Panc1 (cell line): ENCODE measurements around the gene PALM2AKAP2. TPM values are rescaled to one million over a fixed set of nuclear protein-coding genes. Genes with fewer than 3 reads are reported as not detected.

Experiments
- ATAC-seq: fragments of 200-7000 bp; cut with Tn5 transposase; 2 replicates; pipeline ENCODE4 v1.9.1; 2020; ENCODE audit warnings: mild to moderate bottlenecking, moderate library complexity
- BruUV-seq: library from RNA; stranded (reverse); fragments of 400-500 nt; replicated peaks from 2 replicates; lab custom pipeline; 2021; lab: Mats Ljungman, UMichigan
- CTCF ChIA-PET: fragments of 300-600 bp; sonication (Branson Sonifier 250); formaldehyde crosslinking; loops from one replicate; lab custom pipeline; 2022; ENCODE audit warnings: antibody characterized with exemption; lab: Charles Lee
- POLR2A ChIA-PET: fragments of 300-600 bp; sonication (Branson Sonifier 250); formaldehyde crosslinking; loops from one replicate; lab custom pipeline; 2022; ENCODE audit warnings: antibody characterized with exemption; lab: Charles Lee
- DNase-seq: peaks from one replicate; pipeline ENCODE4 v3.0.0-alpha.2; 2010; ENCODE audit warnings: low read depth, low spot score
- H3K27ac ChIP-seq: 2 replicates; pipeline ENCODE4 v1.5.1; 2011; ENCODE audit warnings: mild to moderate bottlenecking, low read length, inconsistent platforms
- H3K27me3 ChIP-seq: fragments of 200-500 bp; sonication (Bioruptor generic); 2 replicates; pipeline ENCODE4 v1.6.0; 2014; ENCODE audit warnings: low read length, inconsistent platforms; ENCODE audit not compliant: control insufficient read depth, insufficient read depth
- H3K36me3 ChIP-seq: fragments of 200-500 bp; sonication (Bioruptor generic); 2 replicates; pipeline ENCODE4 v1.5.1; 2014; ENCODE audit warnings: inconsistent platforms, mild to moderate bottlenecking, low read length, moderate library complexity; ENCODE audit not compliant: control insufficient read depth, insufficient read depth
- H3K4me1 ChIP-seq: 2 replicates; pipeline ENCODE4 v1.5.1; 2011; ENCODE audit warnings: inconsistent platforms, mild to moderate bottlenecking, low read length, moderate library complexity; ENCODE audit not compliant: control insufficient read depth, insufficient read depth
- H3K4me3 ChIP-seq, 2 experiments: 2 replicates each; pipeline ENCODE4 v1.5.1; 2011 to 2012; ENCODE audit warnings: low read depth in 2 of 2, low read length in 2 of 2, mild to moderate bottlenecking in 2 of 2, inconsistent platforms in 1 of 2, moderate library complexity in 1 of 2
- H3K9me3 ChIP-seq: fragments of 200-500 bp; sonication (Bioruptor generic); 2 replicates; pipeline ENCODE4 v1.5.1; 2014; ENCODE audit warnings: low read depth, mild to moderate bottlenecking, inconsistent platforms, low read length, moderate library complexity; ENCODE audit not compliant: control insufficient read depth, insufficient read depth
- CTCF ChIP-seq: fragments of 450-650 bp; IDR thresholded peaks from 2 replicates; pipeline ENCODE4 v1.5.1; 2017; ENCODE audit warnings: mild to moderate bottlenecking
- POLR2AphosphoS5 ChIP-seq: IDR thresholded peaks from 2 replicates; pipeline ENCODE4 v1.6.1; 2012; ENCODE audit warnings: mild to moderate bottlenecking, low read depth, low read length, moderate library complexity
- REST ChIP-seq, 2 experiments: IDR thresholded peaks; 2 replicates each; pipeline ENCODE4 v1.6.1; 2011 to 2012; ENCODE audit warnings: low read depth in 2 of 2, control low read depth in 1 of 2, low read length in 1 of 2, mild to moderate bottlenecking in 1 of 2, moderate library complexity in 1 of 2; ENCODE audit not compliant: insufficient read depth in 1 of 2
- SIN3A ChIP-seq: IDR thresholded peaks from 2 replicates; pipeline ENCODE4 v1.6.1; 2012; ENCODE audit warnings: low read depth, mild to moderate bottlenecking, low read length, moderate library complexity, borderline replicate concordance; ENCODE audit not compliant: insufficient read depth
- TCF7L2 ChIP-seq: IDR thresholded peaks from 2 replicates; pipeline ENCODE4 v1.6.1; 2011; ENCODE audit warnings: mild to moderate bottlenecking, low read depth, low read length, inconsistent platforms
- in situ Hi-C: cut with HindIII; loops from 2 replicates; pipeline ENCODE4 v1.10.0; 2016; ENCODE audit warnings: low sequenced_read_pairs, low pct_unique_long_range_greater_than_20kb
- intact Hi-C: fragments of 100-400 bp; cut with micrococcal nuclease; formaldehyde crosslinking; loops from one replicate; pipeline ENCODE4 v1.10.0; 2022; ENCODE audit not compliant: unreplicated experiment
- total RNA-seq: library from RNA; stranded (reverse); gene quantifications from one replicate; pipeline ENCODE4 v1.2.1, GENCODE V29; 2021; ENCODE audit not compliant: unreplicated experiment

Gene PALM2AKAP2
- total RNA-seq, 1 experiment from 2014 or later, result 0.44 TPM

GRCh38 chr9:109787735-109788134 lies 7.7 kb downstream of the PALM2AKAP2 start:
- no peak overlapping the region for H3K27ac ChIP-seq
- BruUV-seq, result no TSS peak
- intact Hi-C loops (no loop called here), in situ Hi-C loops (no loop called here)
- ATAC-seq (no peak), DNase-seq (no peak)
- H3K4me1 ChIP-seq, result no peaks in the 10 kb centered on the region
- H3K27me3 ChIP-seq, result peaks cover 2% of the 10 kb centered on the region; the same call in 1 of the 2 replicates
- POLR2A ChIA-PET, result no interaction called here
- H3K9me3 ChIP-seq, result no peaks in the 10 kb centered on the region
- H3K4me3 ChIP-seq, result no peak overlapping the region
- TF ChIP-seq CTCF (no peak), POLR2AphosphoS5 (no peak), TCF7L2 (no peak), REST (IDR thresholded peaks at IDR 0.05; ENCODE audit: insufficient read depth in 1 of 2, low read depth in 2 of 2, low read length in 1 of 2) (no peak), SIN3A (no peak)
- no peaks in the 10 kb centered on the region for H3K36me3 ChIP-seq
- CTCF ChIA-PET, result no interaction called here

GRCh38 chr9:109789556-109789955 lies 9.6 kb downstream of the PALM2AKAP2 start:
- TF ChIP-seq REST (IDR thresholded peaks at IDR 0.05; ENCODE audit: insufficient read depth in 1 of 2, low read depth in 2 of 2, low read length in 1 of 2) (no peak), TCF7L2 (no peak), CTCF (no peak), POLR2AphosphoS5 (no peak), SIN3A (no peak)
- BruUV-seq, result no TSS peak
- ATAC-seq (no peak), DNase-seq (no peak)
- in situ Hi-C loops, result no loop called here
- peaks cover 2% of the 10 kb centered on the region; the same call in 1 of the 2 replicates for H3K27me3 ChIP-seq
- H3K36me3 ChIP-seq, result no peaks in the 10 kb centered on the region
- CTCF ChIA-PET, result no interaction called here
- no peaks in the 10 kb centered on the region for H3K4me1 ChIP-seq
- intact Hi-C loops, result no loop called here
- POLR2A ChIA-PET, result no interaction called here
- no peak overlapping the region for H3K27ac ChIP-seq
- H3K9me3 ChIP-seq, result no peaks in the 10 kb centered on the region
- H3K4me3 ChIP-seq, result no peak overlapping the region
